GM18951 (cell line): ENCODE measurements around the gene VAV3.

Source experiments
- POLR2A ChIP-seq: IDR thresholded peaks from 4 replicates; pipeline ENCODE4 v1.6.1; 2011; ENCODE audit warnings: mild to moderate bottlenecking; ENCODE audit not compliant: insufficient read length, insufficient read depth; ENCODE audit errors: extremely low read depth
- in situ Hi-C: fragments of 300-500 bp; cut with MboI; formaldehyde crosslinking; loops from one replicate; pipeline ENCODE4 v1.12.0; 2022; ENCODE audit warnings: low sequenced_read_pairs, mixed read lengths, inconsistent platforms; ENCODE audit not compliant: unreplicated experiment

VAV3 gene

DNA sequence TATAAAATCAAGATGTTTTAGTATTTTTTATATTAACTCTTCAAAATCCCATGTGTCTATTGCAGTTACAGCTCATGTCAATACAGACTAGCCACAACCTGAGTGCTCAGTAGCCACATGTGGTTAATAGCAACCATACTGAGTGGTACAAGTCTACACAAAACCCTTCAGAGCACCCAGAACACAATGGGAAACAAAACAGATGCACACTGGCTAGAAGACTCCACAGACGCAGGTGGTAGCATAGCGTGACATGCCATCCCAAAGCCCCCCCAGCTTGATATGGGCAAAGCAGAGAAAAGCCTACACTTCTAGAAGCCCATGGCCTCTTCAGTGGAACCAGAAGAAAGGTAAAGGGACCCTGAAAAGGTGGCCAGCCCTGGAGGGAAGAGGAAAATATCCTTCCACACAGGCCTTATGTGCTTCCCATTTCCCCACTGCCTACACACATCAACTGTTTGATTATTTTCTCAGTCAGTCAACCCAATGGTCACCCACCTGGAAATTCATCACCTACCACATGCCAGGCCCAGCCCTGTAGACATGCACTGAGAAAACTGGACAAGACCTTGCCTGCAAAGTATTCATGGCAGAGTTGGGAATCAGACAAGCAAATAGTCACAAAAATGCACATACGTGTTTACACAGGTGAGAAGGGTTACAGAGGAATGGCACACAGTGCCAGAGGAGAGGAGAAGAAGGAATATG lies 175.0 kb downstream of the VAV3 start:
- TF ChIP-seq POLR2A: no peak
- in situ Hi-C loops: loop anchor here (10.0 kb wide), 1 partner anchor 335 kb away; no protein-coding TSS in a partner anchor

DNA sequence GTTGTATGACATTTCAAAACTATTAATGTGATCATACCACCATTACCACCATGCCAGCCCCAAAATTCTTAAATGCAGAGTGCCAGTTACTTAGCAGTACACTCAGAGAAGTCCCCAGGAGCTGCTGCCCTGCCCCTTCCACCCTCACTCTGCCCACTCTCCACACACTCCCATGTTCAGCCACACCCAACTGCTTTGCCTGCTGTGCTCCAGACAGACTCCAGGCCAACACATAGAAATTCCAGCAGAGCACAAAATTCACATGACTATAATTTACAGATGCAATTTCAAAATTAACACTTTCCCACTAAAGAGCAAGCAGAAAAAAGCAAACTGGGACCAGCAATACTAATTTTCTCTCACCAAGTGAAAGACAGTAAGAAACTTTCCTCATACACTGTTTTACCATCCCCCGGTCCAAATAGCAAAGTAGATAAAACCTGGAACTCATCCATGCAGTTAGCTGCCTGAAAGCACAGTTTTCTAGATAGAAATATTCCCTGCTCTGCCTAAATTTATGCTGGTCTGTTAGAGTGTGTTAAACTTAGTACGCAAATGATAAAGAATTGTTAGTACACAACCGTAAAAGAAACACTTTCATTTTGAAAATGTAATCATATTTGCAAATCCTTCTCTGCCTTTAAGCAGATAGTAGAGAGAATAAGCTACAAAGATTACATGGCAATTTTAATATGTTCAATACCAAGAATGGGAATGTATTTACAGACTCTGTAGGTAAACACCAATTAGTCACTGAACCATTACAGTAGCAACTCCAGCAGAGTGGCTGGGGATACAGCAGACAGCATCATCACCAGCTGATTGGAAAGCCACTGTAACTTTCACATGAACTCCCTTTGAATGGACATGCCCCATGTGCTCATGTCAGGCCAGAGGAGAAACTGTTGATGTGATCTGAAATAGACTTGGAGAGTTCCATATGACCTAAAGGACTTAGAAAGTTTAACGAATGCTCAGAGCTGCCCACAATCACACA lies 176.5 kb downstream of the VAV3 start:
- TF ChIP-seq POLR2A: no peak
- in situ Hi-C loops: loop anchor here (10.0 kb wide), 1 partner anchor 336 kb away; no protein-coding TSS in a partner anchor

DNA sequence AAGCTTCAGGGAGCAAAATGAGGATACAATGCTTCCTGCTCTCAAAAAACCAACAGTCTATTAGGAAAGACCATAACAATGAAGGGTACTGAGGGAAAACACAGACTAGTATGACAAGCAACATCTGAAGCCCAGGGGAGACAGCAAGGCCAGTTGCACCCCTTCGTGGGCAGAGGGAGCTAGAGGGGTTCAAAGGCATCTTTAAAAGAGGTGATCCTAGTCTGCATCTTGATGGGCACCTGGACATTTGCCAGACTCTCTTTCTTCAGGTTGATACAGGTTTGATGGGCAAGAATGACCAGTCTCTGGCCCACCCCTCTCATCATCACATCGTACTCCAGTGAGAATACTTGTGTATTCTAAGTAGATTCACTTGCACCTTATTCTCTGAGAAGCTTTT lies 177.7 kb downstream of the VAV3 start:
- in situ Hi-C loops: loop anchor here (10.0 kb wide), 1 partner anchor 338 kb away; no protein-coding TSS in a partner anchor
- TF ChIP-seq POLR2A: no peak

DNA sequence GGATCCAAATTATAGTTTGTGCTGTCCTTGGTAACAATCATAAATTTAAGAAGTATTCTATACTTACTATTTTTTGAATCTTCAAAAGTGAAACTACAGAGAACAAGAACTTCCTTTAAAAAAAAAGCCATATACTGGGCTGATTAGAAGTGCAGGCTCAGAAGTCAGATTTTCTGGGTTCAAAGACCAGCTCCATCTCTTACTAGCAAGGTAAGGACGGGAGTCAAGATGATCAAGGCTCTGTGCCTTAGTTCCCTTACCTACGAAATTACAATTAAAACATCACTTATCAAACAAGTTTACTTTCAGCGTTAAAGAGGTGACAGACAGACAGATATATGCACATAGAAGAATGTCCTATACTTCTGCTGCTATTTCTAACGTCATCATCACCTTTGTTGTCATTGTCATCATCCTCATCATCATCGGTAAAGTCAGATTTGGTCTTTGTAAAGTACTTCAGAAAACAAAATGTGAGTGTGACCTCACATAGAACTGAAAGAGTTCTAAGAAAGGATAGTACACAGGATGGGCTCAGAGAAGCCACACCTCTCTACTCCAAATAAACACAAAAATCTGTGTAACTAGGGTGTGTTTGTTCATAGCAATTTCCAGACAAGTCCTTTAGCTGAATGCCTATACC lies 178.7 kb downstream of the VAV3 start:
- in situ Hi-C loops: loop anchor here (10.0 kb wide), 1 partner anchor 338 kb away; no protein-coding TSS in a partner anchor
- TF ChIP-seq POLR2A: no peak

DNA sequence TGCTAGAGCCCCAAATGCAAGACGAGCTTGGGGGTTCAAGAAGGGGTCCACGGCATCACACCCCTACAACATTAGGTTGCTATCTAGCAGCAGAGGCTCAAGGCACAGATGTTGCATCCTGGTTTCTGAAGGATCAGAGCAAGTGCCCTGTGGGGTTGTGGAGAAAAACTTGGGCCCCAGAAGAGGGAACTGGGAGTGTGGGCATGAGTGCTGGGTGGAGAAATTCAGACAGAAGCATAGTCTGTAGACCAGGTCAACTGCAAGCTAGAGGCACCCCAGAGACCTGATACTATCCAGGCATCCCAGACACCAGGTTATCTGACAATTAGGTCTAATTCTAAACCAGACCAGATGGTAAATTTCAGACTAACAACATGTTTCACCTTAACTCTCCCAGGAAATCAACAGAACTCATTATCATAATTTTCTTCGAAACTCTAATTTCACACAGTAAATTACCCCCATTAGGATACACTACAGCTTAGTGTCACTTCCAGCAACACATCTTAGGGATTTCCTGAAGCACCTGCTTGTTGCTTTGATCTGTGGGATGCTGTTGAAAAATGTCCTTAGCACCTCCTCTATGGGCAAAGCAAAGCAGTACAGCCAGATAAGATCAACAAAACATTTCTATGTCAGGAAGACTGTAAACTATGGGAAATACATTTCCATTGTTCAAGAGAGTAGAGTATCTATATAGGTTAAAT lies 179.3 kb downstream of the VAV3 start:
- in situ Hi-C loops: loop anchor here (10.0 kb wide), 1 partner anchor 339 kb away; no protein-coding TSS in a partner anchor
- TF ChIP-seq POLR2A: no peak

DNA sequence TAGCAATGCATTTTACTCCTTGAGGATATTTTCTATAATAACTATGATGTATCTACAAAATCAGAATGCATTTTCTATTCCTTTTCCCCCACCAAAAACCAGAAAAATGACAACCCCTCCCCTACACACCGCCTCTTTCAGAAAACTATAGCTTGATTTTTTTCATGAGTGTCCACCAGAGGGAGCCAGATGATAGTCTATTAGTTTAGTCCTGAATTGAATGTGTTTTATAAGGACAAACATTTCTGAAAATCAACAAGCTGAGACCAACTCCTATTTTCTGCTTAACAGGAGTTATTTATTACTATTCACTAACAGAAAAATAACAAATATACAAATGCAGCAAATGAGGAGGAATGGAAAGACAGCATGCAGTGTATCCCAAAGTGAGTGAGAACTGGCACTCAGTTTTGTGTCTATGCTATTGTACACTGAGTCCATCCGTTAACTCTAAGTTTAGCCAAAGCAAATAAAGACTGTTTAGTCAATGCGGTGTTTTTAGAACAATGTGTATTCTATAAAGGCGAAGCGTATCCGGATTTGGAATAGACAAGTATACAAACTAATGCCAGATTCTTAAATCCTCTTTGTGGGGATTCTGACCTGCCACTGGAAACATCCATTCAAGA lies 182.6 kb downstream of the VAV3 start:
- TF ChIP-seq POLR2A: no peak

DNA sequence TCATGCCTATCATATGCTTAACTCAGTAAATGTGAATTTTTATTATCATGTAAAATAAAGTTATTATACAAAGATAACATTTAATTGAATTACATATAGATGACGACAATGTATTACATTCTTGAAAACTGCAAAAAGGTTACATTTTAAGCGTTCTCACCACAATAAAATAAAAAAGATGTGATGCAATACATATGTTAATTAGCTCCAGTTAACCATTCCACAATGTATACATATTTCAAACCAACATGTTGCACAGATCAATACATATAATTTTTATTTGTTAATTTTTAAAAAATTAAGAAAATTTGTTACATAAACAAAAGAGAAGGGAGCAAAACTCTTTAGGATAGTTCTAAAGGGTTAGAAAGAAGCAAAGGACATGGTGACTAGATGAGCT lies 183.7 kb downstream of the VAV3 start:
- in situ Hi-C loops: loop anchor here (10.0 kb wide), 1 partner anchor 344 kb away; no protein-coding TSS in a partner anchor
- no peak for TF ChIP-seq POLR2A

More for the DNA sequence above, 182.6 kb downstream of the VAV3 start:
- in situ Hi-C loops: loop anchor here (10.0 kb wide), 1 partner anchor 342 kb away; no protein-coding TSS in a partner anchor

DNA sequence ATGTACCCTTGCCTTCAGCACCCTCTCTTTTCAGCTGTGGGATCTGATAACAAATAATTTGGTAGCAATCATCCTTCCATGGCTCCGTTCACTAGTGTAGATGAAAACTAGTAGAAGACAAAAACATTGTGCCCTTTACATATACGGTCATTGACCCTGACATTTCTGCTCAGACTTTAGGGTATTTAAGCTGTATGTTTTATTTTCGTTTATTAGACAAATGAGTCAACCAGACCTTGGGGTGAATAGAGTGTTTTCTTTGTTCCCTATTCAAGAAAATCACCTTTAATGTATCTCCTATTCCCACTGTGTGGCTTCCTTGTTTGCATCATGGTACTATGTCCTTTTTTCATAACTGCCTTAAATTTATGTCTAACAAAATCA lies 187.3 kb downstream of the VAV3 start:
- TF ChIP-seq POLR2A: no peak
- in situ Hi-C loops: no loop called here

DNA sequence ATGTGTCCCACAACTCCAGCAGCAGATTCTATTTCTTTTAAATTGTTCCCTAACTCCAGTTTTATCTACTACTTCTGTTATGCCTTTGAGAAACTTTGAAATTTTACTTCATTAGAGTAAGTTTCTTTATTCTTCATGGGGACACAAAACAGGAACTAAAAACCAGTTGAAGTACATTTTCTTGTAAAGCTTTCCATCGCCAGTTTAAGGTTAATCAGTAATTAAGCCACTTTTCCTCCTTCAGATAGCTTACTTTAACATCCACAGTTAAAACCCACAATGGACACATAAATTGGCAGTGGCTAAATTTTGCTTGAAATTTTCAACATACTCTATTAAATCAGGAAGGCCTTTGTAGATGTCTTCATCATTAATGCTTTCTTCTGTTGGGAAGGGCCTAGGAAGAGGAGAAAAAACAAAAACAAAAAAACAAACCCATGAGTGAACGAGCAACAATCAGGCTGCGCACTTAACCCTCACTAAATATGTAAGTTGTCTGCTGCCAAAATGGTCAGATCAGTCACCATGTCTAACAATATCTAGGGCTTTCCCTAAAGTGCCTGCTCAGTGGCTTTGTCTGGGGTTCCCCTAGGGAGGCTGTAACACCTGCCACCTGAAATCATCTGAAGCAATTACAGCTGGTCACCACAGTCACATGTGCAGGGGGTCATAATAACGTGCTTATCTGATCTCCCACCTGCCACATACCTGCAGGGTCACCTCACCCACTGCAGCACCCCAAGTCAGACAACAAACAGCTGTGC lies 187.9 kb downstream of the VAV3 start:
- in situ Hi-C loops: no loop called here
- no peak for TF ChIP-seq POLR2A

DNA sequence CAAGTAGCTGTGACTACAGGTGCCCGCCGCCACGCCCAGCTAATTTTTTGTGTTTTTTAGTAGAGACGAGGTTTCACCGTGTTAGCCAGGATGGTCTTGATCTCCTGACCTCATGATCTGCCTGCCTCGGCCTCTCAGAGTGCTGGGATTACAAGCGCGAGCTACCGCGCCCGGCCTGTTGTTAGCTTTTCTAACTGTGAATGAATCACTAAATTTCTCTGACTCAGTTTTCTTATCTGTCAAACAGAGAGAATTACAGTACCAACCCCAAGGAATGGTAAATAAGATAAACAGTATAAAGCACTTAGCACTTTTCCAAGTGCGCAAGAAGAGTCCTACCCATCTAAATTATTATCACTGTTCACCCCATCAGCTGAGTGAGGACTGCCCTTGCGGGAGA lies 193.6 kb downstream of the VAV3 start:
- in situ Hi-C loops: no loop called here
- TF ChIP-seq POLR2A: no peak

DNA sequence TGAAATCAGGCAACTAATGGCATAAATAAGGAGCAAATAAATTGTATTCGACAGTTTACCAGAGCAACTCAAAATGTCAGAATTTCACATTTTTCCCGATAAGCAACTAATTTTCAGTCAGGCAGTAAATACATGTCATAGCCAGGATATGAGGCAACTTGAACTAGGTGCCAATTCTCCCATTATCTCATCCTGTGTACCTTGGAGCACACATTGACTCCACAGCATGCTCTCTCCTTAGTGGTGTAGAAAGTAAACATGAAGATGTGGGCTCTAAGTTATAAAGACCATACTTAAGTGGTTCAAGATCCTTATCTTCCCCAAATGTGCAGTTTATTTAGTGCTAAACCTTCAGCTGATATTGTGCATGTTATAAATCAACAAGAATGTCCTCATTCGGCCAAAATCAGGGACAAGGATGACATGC lies 197.8 kb downstream of the VAV3 start:
- in situ Hi-C loops: no loop called here
- no peak for TF ChIP-seq POLR2A

DNA sequence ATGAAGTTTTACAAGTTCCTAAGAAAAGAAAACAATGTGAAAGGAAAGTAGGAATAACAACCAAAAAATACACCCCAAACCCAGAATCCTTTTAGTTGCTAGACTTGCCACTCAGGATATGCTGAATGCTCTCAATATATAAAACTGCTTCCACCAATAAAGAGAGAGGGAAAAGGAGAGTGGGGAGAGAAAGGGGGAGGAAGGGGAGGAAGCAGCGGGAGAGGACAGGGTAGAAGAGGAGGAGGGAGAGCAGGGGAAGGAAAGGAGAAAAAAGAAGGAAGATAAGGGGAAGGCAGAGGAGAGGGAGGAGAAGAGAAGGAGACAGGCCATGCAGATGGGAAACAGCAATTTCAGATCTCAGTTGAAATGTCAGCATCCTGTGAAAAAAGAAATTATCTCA lies 198.4 kb downstream of the VAV3 start:
- in situ Hi-C loops: no loop called here
- TF ChIP-seq POLR2A: no peak
